Measurements from ENCODE around the gene SULF2. TPM values are rescaled to one million over a fixed set of nuclear protein-coding genes. Genes with fewer than 3 reads are reported as not detected.

Gene SULF2
- total and polyA plus RNA-seq, 2 of the 4 experiments (the other 2 are of a cell fraction), result 0.54 to 0.77 TPM

GRCh38 chr20:47785854-47786764, 828 bp upstream of the SULF2 start:
- intact Hi-C loops (cut with micrococcal nuclease) (loop anchor here (1.0 to 10.0 kb wide), 3 partner anchors 109 to 835 kb away; no protein-coding TSS in a partner anchor), in situ Hi-C loops (cut with MboI; ENCODE audit: low sequenced_read_pairs) (no loop called here), dilution Hi-C loops (cut with HindIII; ENCODE audit: low sequenced_read_pairs, unreplicated experiment) (no loop called here)
- no peaks in the 10 kb centered on the region for H3K79me1 ChIP-seq (ENCODE audit: low read depth in 1 of 2, low read length in 2 of 2)
- peak overlapping the region; percentile 6; the same call in 1 of the 2 replicates for H3K9ac ChIP-seq (ENCODE audit: low read depth, low read length)
- POLR2A ChIA-PET (ENCODE audit: unreplicated experiment), result no interaction called here
- no TSS peak for BruUV-seq (replicated peaks)
- H3K4ac ChIP-seq (ENCODE audit: low read depth, low read length), result no peak overlapping the region
- peak overlapping the region; percentile 37 for H3K4me3 ChIP-seq (ENCODE audit: insufficient read depth, low read depth, low read length)
- peaks cover 4% of the 10 kb centered on the region; the same call in 1 of the 2 replicates for H3K4me1 ChIP-seq (ENCODE audit: control insufficient read depth, insufficient read depth, low read length)
- H3K9me1 ChIP-seq (ENCODE audit: insufficient read depth, low read length), result no peaks in the 10 kb centered on the region
- WGBS, 2 experiments (ENCODE audit: extremely low coverage in 2 of 2, insufficient read length in 1 of 2), result 2% methylated on average over 39 of the region's 86 CpGs; no CpG with 5 or more reads in 1 of the 2 experiments
- no peak overlapping the region for H2BK15ac ChIP-seq (ENCODE audit: low read depth, low read length)
- peak; percentile 72 for ATAC-seq (ENCODE audit: low read depth)
- no peaks in the 10 kb centered on the region for H3K36me3 ChIP-seq (ENCODE audit: control insufficient read depth, insufficient read depth, low read length)
- H4K5ac ChIP-seq (ENCODE audit: low read depth, low read length), result no peak overlapping the region
- H2BK120ac ChIP-seq (ENCODE audit: low read depth, low read length), result no peak overlapping the region
- no peak overlapping the region for H3K14ac ChIP-seq (replicated peaks; ENCODE audit: low read depth, low read length)
- H3K18ac ChIP-seq (ENCODE audit: low read depth, low read length), result no peak overlapping the region
- peak; percentile 71 for DNase-seq
- H3K4me2 ChIP-seq (ENCODE audit: low read depth, low read length), result peak overlapping the region; percentile 84
- H3K56ac ChIP-seq (ENCODE audit: extremely low read depth, insufficient read depth, low read length), result no peak overlapping the region
- no peaks in the 10 kb centered on the region for H4K20me1 ChIP-seq (ENCODE audit: insufficient read depth, low read length)
- no peak overlapping the region for H2BK20ac ChIP-seq (ENCODE audit: low read depth, low read length)
- H3K9me3 ChIP-seq (ENCODE audit: control insufficient read depth, insufficient read depth, low read length), result no peaks in the 10 kb centered on the region
- no peak for TF ChIP-seq RCOR1 (IDR thresholded peaks at IDR 0.05; ENCODE audit: insufficient replicate concordance, low read length)
- no peak for TF ChIP-seq CHD1 (IDR thresholded peaks at IDR 0.05; ENCODE audit: low read depth, low read length)
- peak; percentile 70 for TF ChIP-seq RAD21 (IDR thresholded peaks at IDR 0.05; ENCODE audit: low read length)
- TF ChIP-seq SMC3 (IDR thresholded peaks at IDR 0.05; ENCODE audit: low read depth, low read length), result peak; percentile 33
- TF ChIP-seq CTCF (conservative IDR thresholded peaks at IDR 0.05; ENCODE audit: low read depth, low read length), result peak; percentile 58
- CTCF ChIA-PET, result interaction anchor here (1.0 kb wide), 2 partner anchors 510 to 834 kb away, joined by 5 to 7 read pairs; no protein-coding TSS in a partner anchor
- H4K91ac ChIP-seq (ENCODE audit: insufficient read depth, low read depth, low read length), result no peak overlapping the region
- H3K27ac ChIP-seq (ENCODE audit: insufficient read depth, low read length), result peak overlapping the region; percentile 21; the same call in 1 of the 2 replicates
- H2BK5ac ChIP-seq (ENCODE audit: low read depth, low read length, poor library complexity, severe bottlenecking), result no peak overlapping the region
- H4K8ac ChIP-seq (ENCODE audit: low read depth in 2 of 2, low read length in 2 of 2), result no peak overlapping the region
- H2AK5ac ChIP-seq (ENCODE audit: low read depth, low read length), result no peak overlapping the region
- H3K27me3 ChIP-seq (ENCODE audit: control insufficient read depth, insufficient read depth, low read length), result peaks cover 54% of the 10 kb centered on the region
- H2AFZ ChIP-seq (replicated peaks; ENCODE audit: low read length, poor library complexity), result peak overlapping the region; percentile 63
- H3K23ac ChIP-seq (ENCODE audit: low read depth, low read length), result peak overlapping the region; percentile 4; the same call in 1 of the 2 replicates
- H2AK9ac ChIP-seq (replicated peaks; ENCODE audit: low read depth, low read length, poor library complexity), result peak overlapping the region; percentile 58

All from IMR-90 (cell line).